Posterior vena cava (tissue), 2 donors: ENCODE measurements around the gene OR10H3. TPM values are rescaled to one million over a fixed set of nuclear protein-coding genes. Genes with fewer than 3 reads are reported as not detected.
"Not testable (repeated sequence)": the region's sequence is repeated elsewhere in the genome, so short reads cannot be mapped to it uniquely, and the experiment has no call there.

Experiments
- DNase-seq: peaks from one replicate; pipeline ENCODE4 v3.0.0-alpha.2; 2020; ENCODE audit warnings: low spot score
- intact Hi-C, 2 donors: fragments of 100-400 bp; cut with DNase I; formaldehyde crosslinking; loops; one replicate each; pipeline versions ENCODE4 v1.14.1 to v1.14.2; 2022 to 2023
- long read RNA-seq, 2 donors: library from polyadenylated mRNA; unstranded; transcript quantifications; one replicate each; pipeline ENCODE4 v2.0.0, GENCODE V29; 2020 to 2021
- total RNA-seq, 2 donors: library from RNA; stranded (reverse); fragmentation: NEBNext Ultra II Directional; extraction: Animal tissue kit (Norgen Biotek cat#: 25700); gene quantifications; one replicate each; pipeline ENCODE4 v1.2.1, GENCODE V29; 2021
- donor health status: DM: yes; HTN: yes; CAD: no.
- donor health status: DM: yes; HTN: yes; CAD: no.

OR10H3 gene
- not detected for total RNA-seq
- long read RNA-seq, donor 1 = 0 reads
- long read RNA-seq, donor 2 = 0 reads

DNA sequence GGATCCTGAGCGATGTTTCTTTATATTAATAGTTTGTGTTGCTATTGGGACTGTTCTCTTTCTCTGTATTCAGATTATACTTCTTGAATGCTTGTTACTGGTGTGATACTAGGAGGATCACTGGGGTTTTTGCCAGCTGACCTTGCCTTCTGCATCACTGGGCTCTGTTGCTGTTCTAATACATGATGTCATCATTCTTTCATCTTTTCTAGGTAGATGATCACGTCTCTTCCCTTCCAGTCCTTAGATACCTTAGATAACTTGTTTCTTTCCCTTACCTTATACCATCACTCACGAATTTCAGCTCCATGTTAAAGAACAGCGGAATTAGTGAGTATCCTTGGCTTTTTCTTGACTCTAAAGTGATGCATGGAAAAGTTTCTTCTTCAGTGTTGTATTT, at the start of gene OR10H3:
TSS of gene OR10H3 (plus strand) at position 264 of the 400 bp plus-strand sequence. CDS start 3,408 bp downstream, outside the sequence.
- no peak for DNase-seq
- intact Hi-C loops = no loop called here

- intact Hi-C loops = no loop called here
- no peak for DNase-seq
These were observed 41.1 kb upstream of the OR10H3 start for GRCh38 chr19:15696654-15697194.

DNA sequence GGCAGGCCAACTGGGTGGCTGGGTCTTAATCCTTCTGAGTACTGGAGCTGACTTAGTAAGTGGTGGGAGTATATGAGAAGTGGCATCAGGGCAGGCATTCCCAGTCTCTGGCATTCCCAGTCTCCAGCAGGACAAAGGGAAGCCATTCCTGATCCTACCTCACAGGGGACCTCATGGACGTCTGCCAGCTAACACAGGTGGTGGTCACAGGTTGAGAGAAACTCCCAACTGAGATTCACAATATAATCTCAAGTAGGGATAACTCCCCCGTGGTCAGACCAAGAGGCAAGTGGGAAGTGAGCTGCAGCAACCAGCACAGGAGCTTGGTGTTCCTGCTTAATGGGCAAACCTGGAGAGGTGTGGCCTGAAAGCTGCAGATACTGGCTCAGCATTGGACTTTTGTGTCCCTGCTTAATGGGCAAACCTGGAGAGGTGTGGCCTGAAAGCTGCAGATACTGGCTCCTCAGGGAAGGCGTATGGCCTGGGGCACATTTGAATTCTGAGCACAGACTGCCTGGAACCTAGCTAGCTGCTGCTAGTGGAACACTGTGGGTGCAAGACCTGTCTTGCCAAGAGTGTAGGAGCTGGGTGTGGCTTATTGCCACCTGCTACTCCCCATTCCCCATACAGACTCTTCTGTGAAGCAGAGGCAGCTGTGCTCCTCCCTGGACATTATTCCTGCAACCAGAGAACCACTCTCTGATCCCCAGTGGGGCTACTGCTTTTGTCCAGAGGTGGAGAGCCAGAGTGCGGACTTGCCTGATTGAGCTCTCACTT, 35.8 kb upstream of the OR10H3 start:
- intact Hi-C loops = no loop called here

DNA sequence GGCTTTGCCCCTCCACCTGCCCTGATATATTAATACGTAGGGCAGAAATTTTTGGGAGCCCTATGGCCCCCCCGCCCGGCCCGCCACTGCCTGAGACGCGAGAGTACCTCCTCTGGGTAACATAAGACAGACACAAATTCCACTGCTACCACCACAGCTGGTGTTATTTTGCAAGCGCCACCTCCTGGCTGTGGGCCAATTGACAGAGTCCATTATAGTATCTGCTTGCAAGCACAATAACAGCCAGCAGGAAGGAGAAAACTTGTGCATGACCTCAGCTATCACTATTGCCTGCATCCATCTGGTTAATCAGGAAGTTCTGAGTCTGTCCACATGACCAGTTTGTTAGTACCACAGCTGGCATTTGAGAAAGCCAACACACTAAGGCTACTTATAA, 35.3 kb upstream of the OR10H3 start:
- peak; percentile 93 for DNase-seq
- intact Hi-C loops = no loop called here

More for the DNA sequence above, 35.8 kb upstream of the OR10H3 start:
- no peak for DNase-seq

DNA sequence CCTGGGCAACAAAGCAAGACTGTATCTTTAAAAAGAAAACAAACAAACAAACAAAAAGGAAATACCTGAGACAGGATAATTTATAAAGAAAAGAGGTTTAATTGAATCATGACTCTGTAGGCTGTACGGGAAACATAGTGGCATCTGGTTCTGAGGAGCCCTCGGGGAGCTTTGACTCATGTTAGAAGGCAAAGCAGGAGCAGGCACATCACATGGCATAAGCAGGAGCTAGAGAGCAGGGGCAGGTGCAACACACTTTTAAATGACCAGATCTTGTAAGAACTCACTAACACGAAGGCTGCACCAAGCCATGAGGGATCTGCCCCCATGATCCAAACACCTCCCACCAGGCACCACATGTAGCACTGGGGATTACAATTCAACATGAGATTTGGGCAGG, 23.1 kb upstream of the OR10H3 start:
- intact Hi-C loops = no loop called here
- no peak for DNase-seq

GRCh38 chr19:15715642-15716041, 22.1 kb upstream of the OR10H3 start:
- intact Hi-C loops = no loop called here
- no peak for DNase-seq

DNA sequence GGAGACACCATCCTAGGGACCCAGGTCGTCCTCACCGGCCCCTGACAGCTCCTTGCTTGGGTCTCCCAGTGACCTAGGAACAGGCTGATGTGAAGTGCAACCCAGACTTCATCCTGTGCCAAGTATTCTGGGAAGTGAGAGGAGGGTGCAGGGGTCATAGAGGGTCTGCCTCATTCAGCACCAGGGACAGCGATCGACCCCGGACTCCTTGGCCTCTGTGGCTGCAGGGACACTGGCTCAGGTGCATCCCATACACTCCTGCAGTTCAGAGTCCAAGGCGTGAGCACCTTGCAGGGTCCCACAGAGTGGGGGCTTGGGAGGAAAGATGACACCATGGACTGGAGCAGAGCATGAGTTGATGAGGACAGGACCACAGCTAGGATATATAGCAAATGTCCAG, 20.0 kb upstream of the OR10H3 start:
- no peak for DNase-seq
- intact Hi-C loops = no loop called here

GRCh38 chr19:15721268-15721667, 16.5 kb upstream of the OR10H3 start:
- DNase-seq = no peak
- intact Hi-C loops = no loop called here

- no peak for DNase-seq
- intact Hi-C loops = no loop called here
These were observed 14.8 kb upstream of the OR10H3 start for GRCh38 chr19:15722956-15723355.

- no peak for DNase-seq
- intact Hi-C loops = no loop called here
These were observed 10.1 kb upstream of the OR10H3 start, which contains the start of gene OR10H2 for GRCh38 chr19:15727724-15728123. TSS of gene OR10H2 (plus strand) at chr19:15728024. CDS start at chr19:15728044, 20 bp downstream.

- intact Hi-C loops = no loop called here
- DNase-seq = no peak
These were observed 7.2 kb upstream of the OR10H3 start for GRCh38 chr19:15730538-15730937.

DNA sequence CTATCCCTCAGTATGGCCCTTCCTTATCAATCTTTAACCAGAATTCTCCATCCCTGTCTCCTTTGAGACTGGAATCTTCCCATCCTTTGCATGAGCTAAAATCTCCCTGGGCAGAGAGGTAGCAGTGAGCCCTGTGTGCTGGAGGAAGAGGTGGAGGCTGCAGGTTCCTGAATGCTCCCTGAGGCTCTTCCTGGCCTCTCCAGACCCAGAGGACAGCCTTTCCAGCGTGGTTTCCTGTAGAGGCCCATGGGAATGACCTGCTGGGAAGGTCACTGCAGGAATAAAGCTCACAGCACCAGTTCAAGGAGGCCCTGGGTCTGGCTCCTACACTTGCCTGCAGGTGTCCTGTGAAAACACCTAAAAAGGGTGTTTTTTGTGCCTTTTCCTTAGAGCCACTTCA, 5.4 kb upstream of the OR10H3 start:
- intact Hi-C loops = no loop called here

GRCh38 chr19:15733895-15734294, 3.9 kb upstream of the OR10H3 start:
- intact Hi-C loops = no loop called here
- DNase-seq = no peak

More for the DNA sequence above, 5.4 kb upstream of the OR10H3 start:
- no peak for DNase-seq

DNA sequence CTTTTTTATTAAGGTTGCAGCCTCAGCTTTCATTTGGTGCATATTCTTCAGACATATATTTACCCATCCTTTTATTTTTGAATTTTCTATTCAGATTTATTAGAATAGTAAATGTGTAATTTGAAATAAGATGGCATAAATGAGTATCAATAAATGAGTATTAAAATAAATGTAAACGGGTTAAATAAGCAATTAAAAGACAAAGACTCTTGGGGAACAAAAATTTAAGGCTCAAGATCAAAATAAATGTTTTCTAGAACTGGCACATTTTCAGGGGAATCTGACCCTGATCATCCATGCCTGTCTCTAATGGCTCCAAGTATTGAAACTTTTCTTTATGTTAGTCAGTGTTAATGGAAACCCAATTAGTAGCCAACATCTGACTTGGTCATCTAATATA, 3.0 kb downstream of the OR10H3 start:
- intact Hi-C loops = no loop called here
- DNase-seq = no peak

DNA sequence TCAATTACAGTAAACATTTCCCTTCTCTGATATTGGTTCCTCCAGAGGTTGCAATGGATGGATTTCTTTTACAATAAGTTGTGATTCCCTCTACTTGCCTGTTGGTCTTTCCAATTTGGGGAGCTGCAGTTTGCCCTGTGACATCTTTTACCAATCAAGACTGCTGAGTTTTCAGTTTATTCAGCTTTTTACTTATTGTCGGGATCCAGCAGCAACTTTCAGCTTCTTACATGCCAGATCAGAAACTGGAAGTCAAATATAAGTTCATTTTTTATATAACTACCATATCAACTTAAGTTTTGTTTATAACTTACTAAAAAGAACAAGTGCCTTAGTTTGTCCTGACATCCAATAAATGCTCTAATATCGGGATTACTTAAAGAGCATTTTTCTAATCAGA, 10.5 kb downstream of the OR10H3 start:
- intact Hi-C loops = no loop called here
- DNase-seq = no peak

GRCh38 chr19:15758379-15758778, 20.6 kb downstream of the OR10H3 start:
- intact Hi-C loops = loop anchor here in 1 of 2 donors (5.0 kb wide), 1 partner anchor 1246 kb away; no protein-coding TSS in a partner anchor
- no peak for DNase-seq

GRCh38 chr19:15759962-15760565, 22.3 kb downstream of the OR10H3 start:
- intact Hi-C loops = loop anchor here in 1 of 2 donors (5.0 kb wide), 1 partner anchor 1248 kb away; no protein-coding TSS in a partner anchor
- DNase-seq = no peak

- no peak for DNase-seq
- intact Hi-C loops = no loop called here
These were observed 31.8 kb downstream of the OR10H3 start for GRCh38 chr19:15769586-15769985.

- DNase-seq, intact Hi-C loops: not testable (repeated sequence)
These were observed 36.4 kb downstream of the OR10H3 start for GRCh38 chr19:15774159-15774558.

DNA sequence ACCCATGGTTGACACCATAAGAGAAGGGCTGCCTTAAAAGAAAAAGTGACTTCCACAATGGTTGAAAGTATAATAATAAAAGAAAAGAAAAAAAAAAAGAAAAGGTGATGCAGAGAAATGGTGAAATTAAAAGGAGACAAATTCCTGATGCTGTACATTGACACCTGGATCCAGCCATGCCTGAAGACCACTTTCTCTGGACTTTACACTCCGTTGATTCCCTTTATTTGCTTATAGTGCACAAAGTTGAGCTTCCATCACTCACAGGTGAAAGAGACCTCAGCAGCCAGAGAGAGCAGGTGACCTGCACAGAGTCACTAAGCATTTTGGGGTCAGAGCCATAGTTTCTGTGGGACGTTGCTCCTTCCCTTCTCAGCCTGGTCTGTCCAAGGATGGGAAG, 37.5 kb downstream of the OR10H3 start:
- intact Hi-C loops = no loop called here
- no peak for DNase-seq
